Nephron progenitor cell (in vitro differentiated cells): ENCODE data around the gene PLK5.

Experiments used
- DNase-seq: peaks from one replicate; pipeline ENCODE4 v3.0.0; 2021
- H3K27ac Mint-ChIP-seq: 2 replicates; pipeline ENCODE4 v1.8.0; 2021; ENCODE audit warnings: mild to moderate bottlenecking, moderate library complexity, mixed read lengths
- H3K27me3 Mint-ChIP-seq: 2 replicates; pipeline ENCODE4 v1.8.0; 2021; ENCODE audit warnings: mild to moderate bottlenecking, low read depth, mixed read lengths; ENCODE audit not compliant: poor library complexity
- H3K36me3 Mint-ChIP-seq: 2 replicates; pipeline ENCODE4 v1.8.0; 2021; ENCODE audit warnings: low read depth, mixed read lengths
- H3K4me1 Mint-ChIP-seq: 2 replicates; pipeline ENCODE4 v1.8.0; 2021; ENCODE audit warnings: mixed read lengths
- H3K4me3 Mint-ChIP-seq: 2 replicates; pipeline ENCODE4 v1.8.0; 2021; ENCODE audit warnings: mild to moderate bottlenecking, moderate library complexity, mixed read lengths
- H3K9me3 Mint-ChIP-seq: 2 replicates; pipeline ENCODE4 v1.8.0; 2021; ENCODE audit warnings: mild to moderate bottlenecking, moderate library complexity, mixed read lengths
- TF ChIP-seq, protein P1 (sequence below): fragments of 200-600 bp; sonication (generic); IDR thresholded peaks from 2 replicates; pipeline ENCODE4 v1.5.0; 2021; ENCODE audit warnings: antibody characterized with exemption

PLK5 gene

DNA sequence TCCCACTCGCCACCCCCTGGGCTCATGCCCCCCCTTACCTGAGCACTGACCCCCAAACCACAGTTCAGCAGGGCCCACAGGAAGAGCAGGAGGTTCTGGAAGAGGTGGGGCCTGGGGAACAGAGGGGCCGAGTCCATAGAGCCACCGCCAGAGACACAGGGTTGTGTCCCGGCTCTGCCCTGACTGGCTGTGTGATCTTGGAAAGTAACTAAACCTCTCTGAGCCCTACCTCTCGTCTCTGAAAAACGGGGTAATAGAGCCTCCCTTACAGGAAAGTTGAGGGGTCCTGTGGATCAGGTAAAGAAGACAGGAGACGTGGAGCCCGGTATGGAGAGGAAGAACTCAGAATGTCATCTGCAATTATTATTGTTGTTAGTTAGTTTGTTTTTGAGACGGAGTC is 13.1 kb upstream of the PLK5 start:
- Mint-ChIP-seq H3K27ac (no peak overlapping the region), H3K27me3 (peaks cover 64% of the 10 kb centered on the region), H3K36me3 (no peaks in the 10 kb centered on the region), H3K4me3 (no peak overlapping the region), H3K9me3 (peaks cover 4% of the 10 kb centered on the region), H3K4me1 (peaks cover 13% of the 10 kb centered on the region)
- TF ChIP-seq, protein P1, sequence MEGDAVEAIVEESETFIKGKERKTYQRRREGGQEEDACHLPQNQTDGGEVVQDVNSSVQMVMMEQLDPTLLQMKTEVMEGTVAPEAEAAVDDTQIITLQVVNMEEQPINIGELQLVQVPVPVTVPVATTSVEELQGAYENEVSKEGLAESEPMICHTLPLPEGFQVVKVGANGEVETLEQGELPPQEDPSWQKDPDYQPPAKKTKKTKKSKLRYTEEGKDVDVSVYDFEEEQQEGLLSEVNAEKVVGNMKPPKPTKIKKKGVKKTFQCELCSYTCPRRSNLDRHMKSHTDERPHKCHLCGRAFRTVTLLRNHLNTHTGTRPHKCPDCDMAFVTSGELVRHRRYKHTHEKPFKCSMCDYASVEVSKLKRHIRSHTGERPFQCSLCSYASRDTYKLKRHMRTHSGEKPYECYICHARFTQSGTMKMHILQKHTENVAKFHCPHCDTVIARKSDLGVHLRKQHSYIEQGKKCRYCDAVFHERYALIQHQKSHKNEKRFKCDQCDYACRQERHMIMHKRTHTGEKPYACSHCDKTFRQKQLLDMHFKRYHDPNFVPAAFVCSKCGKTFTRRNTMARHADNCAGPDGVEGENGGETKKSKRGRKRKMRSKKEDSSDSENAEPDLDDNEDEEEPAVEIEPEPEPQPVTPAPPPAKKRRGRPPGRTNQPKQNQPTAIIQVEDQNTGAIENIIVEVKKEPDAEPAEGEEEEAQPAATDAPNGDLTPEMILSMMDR: no peak
- DNase-seq: no peak

DNA sequence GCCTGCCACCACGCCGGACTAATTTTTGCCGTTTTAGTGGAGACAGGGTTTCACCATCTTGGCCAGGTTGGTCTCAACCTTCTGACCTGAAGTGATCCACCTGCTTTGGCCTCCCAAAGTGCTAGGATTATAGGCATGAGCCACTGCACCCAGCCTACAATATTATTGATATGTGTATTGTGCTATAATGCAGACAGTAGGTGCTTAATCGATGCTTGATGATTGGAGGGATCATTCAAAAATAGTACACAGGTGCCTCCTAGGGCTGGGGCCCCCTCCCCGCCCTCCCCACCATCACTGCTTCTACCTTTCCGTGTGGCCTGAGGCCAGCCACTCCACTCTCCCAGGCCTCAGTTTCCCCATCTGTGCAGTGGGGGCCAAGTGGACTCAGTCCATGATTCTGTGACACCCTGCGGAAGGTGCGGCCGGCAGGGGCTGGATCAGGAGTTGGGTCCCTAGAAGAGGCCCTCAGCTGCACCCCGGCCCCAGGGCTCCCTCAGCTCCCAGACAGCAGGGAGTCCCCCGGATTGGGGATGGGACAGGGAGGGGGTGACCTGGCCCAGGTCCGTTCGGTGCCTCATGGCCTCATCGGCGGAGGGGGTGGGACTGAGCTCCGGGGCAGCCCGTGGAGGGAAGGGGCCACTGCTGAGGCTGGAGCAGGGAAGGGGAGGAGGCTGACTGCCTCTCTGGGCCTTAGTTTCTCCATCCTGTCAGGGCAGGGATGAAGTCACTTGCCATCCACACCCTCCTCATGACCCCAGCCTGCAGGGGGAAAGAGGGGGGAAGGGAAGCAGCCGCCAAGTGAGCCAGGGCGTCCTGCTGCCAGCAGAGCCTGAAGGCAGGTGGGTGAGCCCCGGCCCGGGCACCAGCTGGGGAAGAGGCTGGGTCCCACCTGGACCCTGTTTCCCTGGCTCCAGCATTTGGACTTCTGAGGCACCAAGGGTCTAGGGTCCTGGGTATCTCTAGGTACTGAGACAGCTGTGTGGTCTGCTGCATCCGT is 12.3 kb upstream of the PLK5 start:
- peaks cover 13% of the 10 kb centered on the region for H3K4me1 Mint-ChIP-seq
- TF ChIP-seq, protein P1: no peak
- no peaks in the 10 kb centered on the region for H3K36me3 Mint-ChIP-seq
- DNase-seq: no peak
- H3K27ac Mint-ChIP-seq: no peak overlapping the region
- peaks cover 3% of the 10 kb centered on the region for H3K9me3 Mint-ChIP-seq
- H3K4me3 Mint-ChIP-seq: no peak overlapping the region
- H3K27me3 Mint-ChIP-seq: peaks cover 72% of the 10 kb centered on the region

DNA sequence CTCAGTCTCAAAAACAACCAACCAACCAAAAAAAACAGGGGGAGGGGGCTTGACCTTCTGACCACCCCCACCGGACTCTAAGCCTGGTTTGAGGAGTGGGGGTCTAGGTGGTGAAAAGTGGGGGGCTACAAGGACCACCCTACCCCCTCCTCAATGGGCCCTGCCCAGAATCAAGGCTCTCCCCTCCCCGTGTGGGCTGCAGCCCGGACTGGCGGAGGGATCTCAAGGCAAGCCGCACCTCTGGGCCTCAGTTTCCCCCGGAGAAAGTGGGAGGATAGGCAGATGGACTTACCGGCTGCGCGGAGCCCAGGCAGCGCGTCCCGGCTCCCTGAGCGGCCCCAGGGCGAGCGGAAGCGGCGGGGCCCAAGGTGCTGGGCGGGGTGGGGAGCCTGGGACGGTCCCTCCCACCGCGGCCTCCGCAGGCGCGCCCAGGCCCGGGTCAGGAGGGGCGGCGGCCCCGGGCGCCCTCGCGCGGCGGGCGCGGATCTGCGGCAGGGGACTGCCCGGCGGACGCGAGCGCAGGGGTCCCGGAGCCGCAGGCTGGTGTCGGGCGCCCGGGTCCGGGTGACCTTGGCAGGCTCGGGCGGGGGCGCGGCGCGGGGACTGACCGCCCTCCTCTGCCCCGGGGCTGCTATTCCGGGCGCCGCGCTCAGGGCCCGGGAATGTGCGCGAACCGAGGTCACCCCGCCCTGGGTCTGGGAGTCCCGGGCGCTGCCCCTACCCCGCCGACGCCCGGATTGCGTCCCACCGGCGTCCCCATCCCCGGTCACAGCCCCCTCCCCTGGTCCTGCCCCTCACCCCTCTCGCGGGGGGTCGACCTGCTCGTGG is 11.0 kb upstream of the PLK5 start, which contains the start of gene ADAMTSL5:
Gene ADAMTSL5 (minus strand): TSS at position 349 of the 828 bp plus-strand sequence. CDS start 2,076 bp downstream, outside the sequence.
- TF ChIP-seq, protein P1: no peak
- peak; percentile 51 for DNase-seq
- Mint-ChIP-seq H3K27ac (no peak within 1 kb of the TSS), H3K27me3 (peaks cover 80% of the 10 kb centered on the region), H3K4me1 (peaks cover 13% of the 10 kb centered on the region), H3K9me3 (peaks cover 8% of the 10 kb centered on the region), H3K36me3 (no peaks in the 10 kb centered on the region), H3K4me3 (peak within 1 kb of the TSS; percentile 44)

DNA sequence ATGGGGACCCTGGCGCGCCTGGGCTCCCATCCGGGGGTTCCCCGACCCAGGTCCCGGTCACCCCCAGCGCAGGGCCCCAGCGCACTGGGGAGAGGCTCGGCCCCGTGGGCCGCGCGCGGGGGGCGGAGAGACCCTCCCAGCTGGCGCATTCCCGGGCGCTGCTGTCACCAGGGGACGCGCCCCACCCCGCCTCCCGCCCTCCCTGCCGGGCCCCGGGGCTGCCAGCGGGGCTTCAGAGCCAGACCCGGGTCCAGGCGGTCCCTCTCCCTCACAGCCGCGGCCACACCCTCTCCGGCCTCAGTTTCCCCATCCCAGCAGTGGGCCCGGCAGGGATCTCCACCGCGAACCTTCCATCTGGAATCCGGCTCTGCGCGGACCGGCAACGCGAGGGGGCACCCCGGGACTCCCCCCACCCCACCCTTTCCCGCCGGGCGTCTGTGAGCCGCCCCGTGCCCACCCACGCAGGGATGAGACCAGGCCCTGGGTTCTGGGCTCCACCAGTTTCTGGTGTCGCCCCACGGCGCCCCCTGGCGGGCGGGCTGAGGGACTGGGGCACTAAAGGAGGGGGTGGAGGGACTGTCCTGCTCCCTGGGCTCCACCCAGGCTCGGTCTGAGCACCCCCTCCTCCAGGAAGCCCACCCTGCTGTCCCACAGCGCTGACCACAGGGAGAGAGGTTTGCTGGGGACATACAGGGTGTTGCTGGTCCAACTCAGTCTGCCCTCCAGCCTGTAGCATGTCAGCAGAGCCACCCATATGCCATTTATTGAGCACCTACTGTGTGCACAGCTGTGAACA is 10.2 kb upstream of the PLK5 start:
- no peaks in the 10 kb centered on the region for H3K36me3 Mint-ChIP-seq
- H3K9me3 Mint-ChIP-seq: peaks cover 8% of the 10 kb centered on the region
- H3K4me3 Mint-ChIP-seq: no peak overlapping the region
- H3K27me3 Mint-ChIP-seq: peaks cover 84% of the 10 kb centered on the region
- no peak overlapping the region for H3K27ac Mint-ChIP-seq
- DNase-seq: peak; percentile 35
- H3K4me1 Mint-ChIP-seq: peaks cover 13% of the 10 kb centered on the region
- TF ChIP-seq, protein P1: peak; percentile 47

DNA sequence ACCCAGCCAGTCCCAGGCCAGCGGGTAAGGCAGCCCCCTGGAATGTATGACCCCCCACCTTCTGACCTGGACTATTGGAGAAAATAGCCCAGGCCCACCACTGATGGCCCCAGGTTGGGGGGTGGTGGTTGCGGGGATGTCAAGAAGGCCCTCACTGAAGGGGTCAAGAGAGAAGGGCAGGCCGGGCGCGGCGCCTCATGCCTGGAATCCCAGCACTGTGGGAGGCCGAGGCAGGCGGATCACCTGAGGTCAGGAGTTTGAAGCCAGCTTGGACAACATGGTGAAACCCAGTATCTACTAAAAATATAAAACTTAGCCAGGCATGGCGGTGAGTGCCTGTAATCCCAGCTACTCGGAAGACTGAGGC is 9.6 kb upstream of the PLK5 start:
- no peaks in the 10 kb centered on the region for H3K36me3 Mint-ChIP-seq
- peaks cover 8% of the 10 kb centered on the region for H3K9me3 Mint-ChIP-seq
- H3K27ac Mint-ChIP-seq: no peak overlapping the region
- peaks cover 13% of the 10 kb centered on the region for H3K4me1 Mint-ChIP-seq
- H3K27me3 Mint-ChIP-seq: peaks cover 84% of the 10 kb centered on the region
- no peak overlapping the region for H3K4me3 Mint-ChIP-seq
- TF ChIP-seq, protein P1: no peak
- no peak for DNase-seq
